GM18909 (cell line): ENCODE measurements around the gene ABI3.
"Not testable (repeated sequence)": the region's sequence is repeated elsewhere in the genome, so short reads cannot be mapped to it uniquely, and the experiment has no call there.

Experiments
- ATAC-seq: cut with Tn5 transposase; IDR thresholded peaks from one replicate; pipeline ENCODE4 v1.9.1; 2021; ENCODE audit warnings: mild to moderate bottlenecking; ENCODE audit not compliant: unreplicated experiment, poor library complexity

The ABI3 gene

DNA sequence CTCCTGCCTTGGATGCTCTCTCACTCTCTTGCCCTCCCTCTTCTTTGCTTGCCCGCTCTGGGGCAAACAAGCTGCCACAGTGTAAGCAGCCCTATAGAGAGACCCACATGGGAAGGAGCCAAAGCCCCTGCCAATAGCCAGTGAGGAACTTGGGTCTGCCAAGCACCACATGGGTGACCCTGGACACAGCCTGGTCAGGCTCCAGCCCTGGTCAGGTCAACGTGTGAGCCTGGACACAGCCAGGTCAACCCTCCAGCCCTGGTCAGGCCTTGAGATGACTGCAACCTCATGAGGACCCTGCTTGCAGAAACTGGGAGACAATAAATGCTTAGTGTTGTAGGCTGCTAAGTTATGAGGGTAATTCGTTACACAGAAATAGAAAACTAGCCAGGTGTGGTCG lies 34.3 kb downstream of the ABI3 start:
- no peak for ATAC-seq

- no peak for ATAC-seq
Measured at GRCh38 chr17:49247944-49248343, 37.4 kb downstream of the ABI3 start.

DNA sequence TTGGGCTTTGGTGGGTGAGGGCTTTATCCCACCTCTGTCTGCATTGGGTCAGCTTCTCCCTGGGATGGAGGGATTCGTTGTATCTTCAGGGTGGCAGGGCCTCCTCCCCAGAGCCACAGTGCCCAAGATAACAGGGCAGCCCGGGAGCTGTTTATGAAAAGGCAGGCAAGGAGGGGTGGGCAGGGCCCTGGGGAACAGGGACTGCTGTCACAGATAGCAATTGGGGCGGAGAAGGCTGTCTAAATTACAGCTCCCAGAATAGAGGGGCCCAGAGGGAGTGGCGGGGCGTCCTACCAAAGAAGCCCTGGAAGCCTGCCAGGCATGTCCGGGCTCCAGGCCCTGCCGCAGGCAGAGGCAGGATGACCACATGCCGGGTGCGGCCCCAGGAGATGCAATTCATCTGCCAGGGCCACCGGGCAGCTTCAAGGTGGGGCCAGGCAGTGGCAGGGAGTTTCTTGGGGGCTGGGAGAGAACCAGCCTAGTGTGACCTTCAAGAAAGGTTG lies 38.8 kb downstream of the ABI3 start:
- no peak for ATAC-seq

DNA sequence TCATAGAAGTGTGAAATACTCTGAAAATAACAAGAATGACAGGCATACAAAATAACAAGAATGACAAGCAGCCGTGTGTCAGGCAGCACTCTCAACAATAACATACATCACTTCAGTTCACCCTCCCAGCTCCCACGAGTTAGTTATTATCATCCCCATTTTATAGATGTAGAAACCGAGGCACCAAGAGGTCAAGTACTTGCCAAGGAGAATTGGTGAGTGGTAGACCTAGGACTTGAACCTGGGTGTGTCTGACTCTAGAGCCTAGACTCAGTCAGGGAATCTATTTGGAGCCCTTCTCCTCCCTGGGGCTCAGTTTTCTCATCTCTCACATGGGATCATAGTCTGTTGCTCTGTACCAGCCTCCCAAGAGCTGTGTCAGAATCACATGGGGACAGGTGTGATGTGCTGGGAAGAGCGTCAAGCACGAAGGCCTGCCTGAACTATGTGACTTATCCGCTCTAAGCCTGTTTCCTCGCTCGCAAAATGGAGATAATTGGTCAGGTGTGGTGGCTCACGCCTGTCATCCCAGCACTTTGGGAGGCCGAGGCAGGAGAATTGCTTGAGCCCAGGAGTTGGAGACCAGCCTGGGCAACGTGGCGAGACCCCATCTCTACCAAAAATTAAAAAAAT lies 39.5 kb downstream of the ABI3 start:
- no peak for ATAC-seq

DNA sequence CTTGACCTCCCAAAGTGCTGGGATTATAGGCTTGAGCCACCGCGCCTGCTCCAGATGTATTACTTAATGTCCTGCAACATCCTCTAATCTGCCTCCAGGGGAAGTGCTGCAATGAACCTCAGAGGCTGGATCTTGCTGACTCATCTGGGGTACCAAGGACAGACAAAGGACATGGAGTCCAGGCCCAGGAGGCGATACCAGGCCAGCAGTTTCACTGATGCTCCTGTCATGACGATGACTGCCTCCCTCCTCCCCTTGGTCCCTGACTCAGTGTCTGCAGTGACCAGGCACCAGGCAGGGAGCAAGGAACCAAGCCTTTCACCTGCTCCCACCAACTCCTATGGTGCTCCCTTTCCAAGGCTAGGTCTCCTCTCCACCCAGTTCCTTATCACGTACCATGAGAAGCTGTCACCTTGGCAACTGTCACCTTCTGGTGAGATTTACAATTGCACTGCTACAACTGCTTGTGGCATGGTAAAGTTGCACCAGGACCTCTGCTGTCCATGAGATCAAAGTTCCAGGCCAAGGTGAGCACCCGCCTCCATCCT lies 41.7 kb downstream of the ABI3 start:
- no peak for ATAC-seq

- no peak for ATAC-seq
Measured at GRCh38 chr17:49254066-49254465, 43.6 kb downstream of the ABI3 start.

DNA sequence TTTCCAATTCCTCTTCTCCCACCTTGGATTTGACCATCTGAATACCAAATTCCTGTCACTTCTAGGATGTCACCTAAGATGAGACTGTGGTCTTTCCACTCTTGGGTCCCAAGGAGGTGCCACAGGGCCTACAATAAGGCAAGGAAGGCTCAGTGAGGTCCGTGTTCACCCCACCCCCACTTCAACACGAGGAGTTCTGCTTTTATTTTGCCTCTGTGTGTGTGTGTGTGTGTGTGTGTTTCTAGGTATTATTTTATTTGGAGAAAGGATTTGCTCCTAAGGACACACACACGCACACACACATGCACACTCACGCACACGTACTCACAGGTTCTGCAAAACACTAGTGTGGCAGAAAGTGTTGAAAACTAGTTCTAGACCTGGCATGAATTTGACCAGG lies 44.6 kb downstream of the ABI3 start:
- no peak for ATAC-seq

- no peak for ATAC-seq
Measured at GRCh38 chr17:49258394-49258793, 47.9 kb downstream of the ABI3 start.

DNA sequence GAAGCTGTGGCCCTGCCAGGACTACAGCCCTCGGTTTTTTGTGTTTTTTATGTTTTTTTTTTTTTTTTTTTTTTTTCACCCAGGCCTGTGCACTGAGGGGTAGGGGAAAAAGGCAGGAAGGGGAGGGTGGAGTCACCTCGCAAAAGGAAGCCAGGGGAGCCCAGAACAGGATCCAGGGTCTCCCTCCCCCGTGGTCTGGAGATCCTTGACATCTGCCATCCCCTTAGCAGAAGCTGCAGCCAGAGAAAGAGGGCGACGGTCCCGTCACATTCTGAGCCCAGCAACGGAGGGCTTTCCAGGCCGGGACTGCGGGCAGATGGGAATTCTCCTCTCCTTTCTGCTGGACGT lies 49.1 kb downstream of the ABI3 start:
- ATAC-seq = no peak

- ATAC-seq = no peak
Measured at GRCh38 chr17:49260011-49260816, 49.7 kb downstream of the ABI3 start.

- ATAC-seq = no peak
Measured at GRCh38 chr17:49260817-49261291, 50.3 kb downstream of the ABI3 start.

DNA sequence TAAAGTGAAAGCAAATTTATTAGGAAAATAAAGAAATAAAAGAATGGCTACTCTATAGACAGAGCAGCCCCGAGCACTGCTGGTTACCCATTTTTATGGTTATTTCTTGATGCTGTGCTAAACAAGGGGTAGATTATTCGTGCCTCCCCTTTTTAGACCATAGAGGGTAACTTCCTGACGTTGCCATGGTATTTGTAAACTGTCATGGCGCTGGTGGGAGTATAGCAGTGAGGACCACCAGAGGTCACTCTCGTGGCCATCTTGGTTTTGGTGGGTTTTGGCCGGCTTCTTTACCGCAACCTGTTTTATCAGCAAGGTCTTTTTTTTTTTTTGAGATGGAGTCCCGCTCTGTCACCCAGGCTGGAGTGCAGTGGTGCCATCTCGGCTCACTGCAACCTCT lies 51.0 kb downstream of the ABI3 start:
- ATAC-seq = not testable (repeated sequence)

- no peak for ATAC-seq
Measured at GRCh38 chr17:49266233-49266632, 55.7 kb downstream of the ABI3 start.

DNA sequence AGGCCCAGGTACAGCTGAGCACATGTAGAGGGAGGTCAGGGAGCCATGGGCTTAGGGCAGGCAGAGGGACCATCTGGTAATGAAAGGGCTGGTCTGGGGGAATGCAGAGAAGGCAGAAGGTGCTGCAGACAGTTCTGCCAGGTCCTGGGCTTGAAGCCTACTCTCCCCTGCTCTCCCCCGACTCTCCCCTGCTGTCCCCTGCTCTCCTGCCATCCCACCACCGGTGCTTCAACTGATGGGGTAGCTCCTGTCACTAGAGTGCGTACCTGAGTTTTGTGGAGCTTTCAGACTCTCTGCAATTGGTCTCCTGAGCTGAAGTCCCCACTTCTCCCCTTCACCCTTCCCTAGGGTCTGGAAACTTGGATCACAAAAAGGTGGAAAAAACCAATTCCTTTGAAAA lies 57.4 kb downstream of the ABI3 start:
- ATAC-seq = no peak

DNA sequence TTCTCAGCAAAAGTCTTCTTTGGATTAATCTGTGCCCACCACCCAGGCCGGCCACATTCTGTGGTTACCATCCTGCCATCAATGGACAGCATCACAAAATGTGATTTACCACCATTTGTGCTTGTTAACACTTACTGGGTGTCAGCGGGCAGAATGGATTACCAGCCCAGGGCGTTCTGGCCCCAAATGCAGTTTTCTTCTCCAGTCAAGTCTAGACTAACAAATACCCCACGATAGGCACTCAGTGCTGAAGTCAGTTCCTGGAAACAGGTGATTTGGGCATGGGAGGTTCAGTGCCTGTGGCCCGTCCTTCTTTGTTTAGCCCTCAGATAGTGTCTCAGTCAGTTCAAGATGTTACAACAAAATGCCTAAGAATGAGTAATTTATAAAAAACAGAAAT lies 58.8 kb downstream of the ABI3 start:
- ATAC-seq = no peak
